GM12878 (cell line): ENCODE data around the gene ANKS1A. TPM values are rescaled to one million over a fixed set of nuclear protein-coding genes. Genes with fewer than 3 reads are reported as not detected.

Experiments
- ATAC-seq: fragments of 200-7000 bp; cut with Tn5 transposase; 3 replicates; pipeline ENCODE4 v1.9.1; 2020; ENCODE audit warnings: mild to moderate bottlenecking, moderate library complexity
- BruUV-seq: library from RNA; stranded (reverse); fragments of 400-500 nt; replicated peaks from 2 replicates; lab custom pipeline; 2021; lab: Mats Ljungman, UMichigan
- CTCF ChIA-PET: fragments of 300-600 bp; sonication (Branson Sonifier 250); formaldehyde crosslinking; extraction: SDS; loops from one replicate; lab custom pipeline; 2021; ENCODE audit warnings: inconsistent platforms; lab: Yijun Ruan, JAX
- POLR2A ChIA-PET: fragments of 350-600 bp; formaldehyde crosslinking; extraction: SDS; loops from one replicate; lab custom pipeline; 2021; ENCODE audit warnings: inconsistent platforms; lab: Charles Lee
- RAD21 ChIA-PET: fragments of 300-600 bp; sonication (Branson Sonifier 250); formaldehyde crosslinking; loops from one replicate; lab custom pipeline; 2023; ENCODE audit warnings: antibody characterized with exemption; ENCODE audit not compliant: unreplicated experiment; lab: Charles Lee
- SMC1A ChIA-PET: fragments of 300-600 bp; sonication (Branson Sonifier 250); formaldehyde crosslinking; loops from one replicate; lab custom pipeline; 2023; ENCODE audit not compliant: unreplicated experiment, uncharacterized antibody; lab: Charles Lee
- DNase-seq: peaks from one replicate; pipeline ENCODE4 v3.0.0-alpha.2; 2011; ENCODE audit warnings: low read depth, low spot score
- FAIRE-seq: peaks from 3 replicates; lab custom pipeline; 2011; peaks lifted over from hg19 to GRCh38; lab: Jason Lieb, UNC
- H2AFZ ChIP-seq: 2 replicates; pipeline ENCODE4 v1.6.0; 2011; ENCODE audit warnings: low read depth, low read length, control low read depth; ENCODE audit not compliant: control insufficient read depth
- H3K27ac ChIP-seq: 2 replicates; pipeline ENCODE4 v1.5.1; 2011; ENCODE audit warnings: control low read depth; ENCODE audit not compliant: control insufficient read depth, insufficient read depth
- H3K27me3 ChIP-seq, 2 experiments: replicated peaks in 1 of 2; 2 replicates each; pipeline versions ENCODE4 v1.6.0 to v1.6.1; 2011; ENCODE audit warnings: low read length in 1 of 2; ENCODE audit not compliant: control insufficient read depth in 2 of 2, insufficient read depth in 2 of 2
- H3K36me3 ChIP-seq, 2 experiments: 2 replicates each; pipeline ENCODE4 v1.5.1; 2011; ENCODE audit warnings: low read length in 1 of 2; ENCODE audit not compliant: control insufficient read depth in 2 of 2, insufficient read depth in 2 of 2
- H3K4me1 ChIP-seq: 2 replicates; pipeline ENCODE4 v1.6.1; 2011; ENCODE audit warnings: mild to moderate bottlenecking, low read length, moderate library complexity, mixed read lengths; ENCODE audit not compliant: control insufficient read depth, insufficient read depth
- H3K4me2 ChIP-seq: 2 replicates; pipeline ENCODE4 v1.6.0; 2011; ENCODE audit warnings: control low read depth; ENCODE audit not compliant: control insufficient read depth, insufficient read depth
- H3K4me3 ChIP-seq: fragments of 200-600 bp; sonication (generic); 2 replicates; pipeline ENCODE4 v1.5.1; 2016
- H3K79me2 ChIP-seq: 2 replicates; pipeline ENCODE4 v1.6.0; 2011; ENCODE audit warnings: low read length; ENCODE audit not compliant: control insufficient read depth, insufficient read depth
- H3K9ac ChIP-seq: 2 replicates; pipeline ENCODE4 v1.8.0; 2011; ENCODE audit warnings: low read length, control low read depth, mixed read lengths; ENCODE audit not compliant: control insufficient read depth, insufficient read depth
- H3K9me3 ChIP-seq: replicated peaks from 3 replicates; pipeline ENCODE4 v1.5.1; 2011; ENCODE audit warnings: mild to moderate bottlenecking, low read length; ENCODE audit not compliant: control insufficient read depth, insufficient read depth
- H4K20me1 ChIP-seq: 2 replicates; pipeline ENCODE4 v1.6.0; 2011; ENCODE audit not compliant: control insufficient read depth, insufficient read depth
- ASH2L ChIP-seq: fragments of 300-600, 200-600 bp; sonication (generic); IDR thresholded peaks from 2 replicates; pipeline ENCODE4 v1.6.1; 2017; ENCODE audit warnings: low read depth, mild to moderate bottlenecking, borderline replicate concordance
- CBFB ChIP-seq: IDR thresholded peaks from 2 replicates; pipeline ENCODE4 v1.6.1; 2016; ENCODE audit warnings: antibody characterized with exemption, low read depth
- CREB1 ChIP-seq: IDR thresholded peaks from 2 replicates; pipeline ENCODE4 v1.6.1; 2012; ENCODE audit warnings: low read depth, mild to moderate bottlenecking, inconsistent platforms
- CREM ChIP-seq: IDR thresholded peaks from 2 replicates; pipeline ENCODE4 v1.6.1; 2014; ENCODE audit warnings: antibody characterized with exemption, low read depth
- DPF2 ChIP-seq: fragments of 450-650 bp; IDR thresholded peaks from 2 replicates; pipeline ENCODE4 v1.6.1; 2017; ENCODE audit warnings: mild to moderate bottlenecking
- ETV6 ChIP-seq, 2 experiments: fragments of 450-650 bp in 1 of 2; IDR thresholded peaks in 1 of 2; conservative IDR thresholded peaks in 1 of 2; 2 replicates each; pipeline ENCODE4 v1.6.1; 2014; ENCODE audit warnings: antibody characterized with exemption in 1 of 2, borderline replicate concordance in 1 of 2, low read depth in 1 of 2, mild to moderate bottlenecking in 1 of 2, moderate library complexity in 1 of 2
- GATAD2B ChIP-seq: fragments of 450-650 bp; conservative IDR thresholded peaks from 2 replicates; pipeline ENCODE4 v1.6.1; 2017; ENCODE audit warnings: low read depth, mild to moderate bottlenecking, moderate library complexity
- HDGF ChIP-seq: fragments of 450-650 bp; IDR thresholded peaks from 2 replicates; pipeline ENCODE4 v1.6.1; 2016; ENCODE audit warnings: antibody characterized with exemption
- IKZF2 ChIP-seq, 2 experiments: fragments of 450-650 bp; IDR thresholded peaks; 2 replicates each; pipeline ENCODE4 v1.6.1; 2017; ENCODE audit warnings: mild to moderate bottlenecking in 2 of 2, moderate library complexity in 2 of 2
- IRF4 ChIP-seq: IDR thresholded peaks from 2 replicates; pipeline ENCODE4 v1.6.1; 2011; ENCODE audit warnings: low read depth, low read length
- JUND ChIP-seq: IDR thresholded peaks from 2 replicates; pipeline ENCODE4 v1.6.1; 2012; ENCODE audit warnings: low read depth, mild to moderate bottlenecking, low read length, improper control_type of control experiment, moderate library complexity
- MAX ChIP-seq: IDR thresholded peaks from 2 replicates; pipeline ENCODE4 v1.6.1; 2012; ENCODE audit warnings: low read depth, low read length, improper control_type of control experiment
- MEF2B ChIP-seq: fragments of 450-650 bp; IDR thresholded peaks from 2 replicates; pipeline ENCODE4 v1.6.1; 2018; ENCODE audit warnings: mild to moderate bottlenecking, moderate library complexity; ENCODE audit not compliant: partially characterized antibody, poor library complexity, severe bottlenecking
- MTA2 ChIP-seq: fragments of 450-650 bp; IDR thresholded peaks from 2 replicates; pipeline ENCODE4 v1.6.1; 2016; ENCODE audit warnings: low read depth, mild to moderate bottlenecking, moderate library complexity
- MTA3 ChIP-seq: IDR thresholded peaks from 2 replicates; pipeline ENCODE4 v1.6.1; 2012; ENCODE audit warnings: low read length, inconsistent platforms, borderline replicate concordance
- NR2F1 ChIP-seq: fragments of 450-650 bp; conservative IDR thresholded peaks from 2 replicates; pipeline ENCODE4 v1.6.1; 2017; ENCODE audit warnings: mild to moderate bottlenecking
- POLR2AphosphoS2 ChIP-seq: IDR thresholded peaks from 2 replicates; pipeline ENCODE4 v1.6.1; 2011; ENCODE audit warnings: low read depth, mild to moderate bottlenecking, low read length, improper control_type of control experiment, moderate library complexity
- RUNX3 ChIP-seq: IDR thresholded peaks from 2 replicates; pipeline ENCODE4 v1.6.1; 2012; ENCODE audit warnings: low read length, inconsistent platforms
- ZBTB40 ChIP-seq: fragments of 450-650 bp; IDR thresholded peaks from 2 replicates; pipeline ENCODE4 v1.6.1; 2016; ENCODE audit warnings: mild to moderate bottlenecking, moderate library complexity, borderline replicate concordance
- WGBS: methylation state at CpG from one replicate; pipeline ENCODE4 v1.1.6; 2016; ENCODE audit warnings: low lambda C conversion rate; ENCODE audit not compliant: insufficient replicate concordance, insufficient coverage; ENCODE audit errors: missing lambda C conversion rate; 5-methylcytosine and 5-hydroxymethylcytosine counted together
- in situ Hi-C: fragments of 300-500 bp; cut with MboI; formaldehyde crosslinking; loops from 9 replicates; pipeline ENCODE4 v1.14.3; 2018; ENCODE audit warnings: mixed read lengths
- intact Hi-C: fragments of 100-400 bp; cut with micrococcal nuclease; formaldehyde crosslinking; loops from one replicate; pipeline ENCODE4 v1.14.2; 2022; ENCODE audit not compliant: unreplicated experiment
- polyA plus RNA-seq, 11 experiments: library from polyadenylated mRNA; depleted of rRNA in 4 of 11; unstranded in 6 of 11; stranded (reverse) in 5 of 11; fragments of >200 nt; fragmentation: Nextera tagmentation in 4 of 11; fragmentation: Illumina TruSeq in 1 of 11; extraction: Ambion mirVana in 4 of 11; extraction: Trizol in 1 of 11; gene quantifications; 1 replicate in 1 of 11; 2 replicates in 10 of 11; pipeline versions ENCODE4 v1.2.1 to v1.2.3, GENCODE V29; 2011 to 2016; ENCODE audit warnings: inconsistent platforms in 2 of 11, missing spikeins in 2 of 11, low read depth in 1 of 11
- total RNA-seq, 4 experiments: library from RNA; depleted of rRNA in 3 of 4; stranded (reverse); fragments of >200 nt in 3 of 4; fragmentation: Illumina TruSeq in 1 of 4; extraction: Trizol in 1 of 4; gene quantifications; 2 replicates each; pipeline versions ENCODE4 v1.2.1 to v1.2.3, GENCODE V29; 2013 to 2021

The ANKS1A gene
- total and polyA plus RNA-seq, 10 of the 15 experiments (the other 5 are each of a cell fraction or from before 2014, with no cell fraction given), result 0.60 to 7.0 (median 3.0) TPM

GRCh38 chr6:35011096-35012041 lies 122.3 kb downstream of the ANKS1A start:
- Histone ChIP-seq H3K36me3 (no peaks in the 10 kb centered on the region), H3K4me1 (no peaks in the 10 kb centered on the region), H3K27ac (no peak overlapping the region), H3K9ac (no peak overlapping the region), H3K9me3 (no peaks in the 10 kb centered on the region), H3K79me2 (no peaks in the 10 kb centered on the region), H3K4me2 (no peak overlapping the region), H3K4me3 (no peak overlapping the region), H3K27me3 (no peaks in the 10 kb centered on the region), H2AFZ (no peak overlapping the region), H4K20me1 (no peaks in the 10 kb centered on the region)
- in situ Hi-C loops, result no loop called here
- intact Hi-C loops, result no loop called here
- ChIA-PET POLR2A (interaction anchor here (0.9 to 1.6 kb wide), 2 partner anchors 15 to 238 kb away, joined by 3 to 5 read pairs; no protein-coding TSS in a partner anchor), RAD21 (interaction anchor here (1.4 to 1.8 kb wide), 3 partner anchors 23 to 128 kb away, joined by 4 to 9 read pairs (median 9); no protein-coding TSS in a partner anchor), SMC1A (interaction anchor here (0.6 to 2.4 kb wide), 11 partner anchors 9 to 128 kb away, joined by 3 to 12 read pairs (median 4); no protein-coding TSS in a partner anchor), CTCF (interaction anchor here (0.6 to 1.9 kb wide), 7 partner anchors 10 to 229 kb away, joined by 4 to 7 read pairs (median 6); no protein-coding TSS in a partner anchor)
- FAIRE-seq (peak; percentile 80), DNase-seq (no peak), ATAC-seq (peak; percentile 96)
- BruUV-seq, result no TSS peak
- WGBS, result 26% methylated on average over 4 of the region's 4 CpGs
- no peak for TF ChIP-seq POLR2AphosphoS2
- 0 out of 2 replicates have a peak, but pooled peaks have one; percentile 15 for TF ChIP-seq CBFB
- TF ChIP-seq CREB1, result peak; percentile 69; the same call in 1 of the 2 replicates
- peak; percentile 62 for TF ChIP-seq RUNX3
- no peak for TF ChIP-seq ASH2L
- peak; percentile 16; the same call in 1 of the 2 replicates for TF ChIP-seq MTA3
- peak in 1 of 2 experiments; percentile 59; a peak in 1 of 4 replicates for TF ChIP-seq IKZF2 (IDR thresholded peaks at IDR 0.05)
- peak; percentile 58; the same call in 1 of the 2 replicates for TF ChIP-seq DPF2
- TF ChIP-seq NR2F1, result peak; percentile 58
- TF ChIP-seq MEF2B, result peak; percentile 58
- TF ChIP-seq MAX, result no peak
- no peak for TF ChIP-seq GATAD2B
- peak; percentile 75 for TF ChIP-seq CREM
- no peak for TF ChIP-seq ZBTB40
- TF ChIP-seq MTA2, result peak; percentile 66; the same call in 1 of the 2 replicates
- TF ChIP-seq ETV6 (conservative IDR thresholded peaks at IDR 0.05 in 1 of 2, IDR thresholded peaks at IDR 0.05 in 1 of 2; ENCODE audit: borderline replicate concordance in 1 of 2, low read depth in 1 of 2), result peak in 1 of 2 experiments; percentile 63; a peak in 1 of 4 replicates
- peak; percentile 84; the same call in 1 of the 2 replicates for TF ChIP-seq IRF4
- TF ChIP-seq JUND, result 0 out of 2 replicates have a peak, but pooled peaks have one; percentile 44
- TF ChIP-seq HDGF, result 0 out of 2 replicates have a peak, but pooled peaks have one; percentile 27
